Adrenal gland (tissue), 5 donors: ENCODE results near the gene CFAP58.

Experiments used
- POLR2A ChIP-seq, 2 donors: fragments of 450-650 bp; IDR thresholded peaks; one replicate each; pipeline ENCODE4 v1.6.1; 2017; ENCODE audit warnings: antibody characterized with exemption in 2 of 2, mild to moderate bottlenecking in 2 of 2, moderate library complexity in 1 of 2
- TF ChIP-seq, protein P1 (sequence below), 6 experiments: fragments of 450-650 bp in 4 of 6; fragments of 200-600 bp in 2 of 6; sonication (generic) in 1 of 6; IDR thresholded peaks; 1 replicate in 5 of 6; 2 replicates in 1 of 6; pipeline versions ENCODE4 v1.5.1 to v1.8.0; 2016 to 2021; ENCODE audit warnings: antibody characterized with exemption in 6 of 6, mild to moderate bottlenecking in 2 of 6, moderate library complexity in 1 of 6
- donor health status: DM: no; HTN: no; CAD: no.

- TF ChIP-seq, protein P1, sequence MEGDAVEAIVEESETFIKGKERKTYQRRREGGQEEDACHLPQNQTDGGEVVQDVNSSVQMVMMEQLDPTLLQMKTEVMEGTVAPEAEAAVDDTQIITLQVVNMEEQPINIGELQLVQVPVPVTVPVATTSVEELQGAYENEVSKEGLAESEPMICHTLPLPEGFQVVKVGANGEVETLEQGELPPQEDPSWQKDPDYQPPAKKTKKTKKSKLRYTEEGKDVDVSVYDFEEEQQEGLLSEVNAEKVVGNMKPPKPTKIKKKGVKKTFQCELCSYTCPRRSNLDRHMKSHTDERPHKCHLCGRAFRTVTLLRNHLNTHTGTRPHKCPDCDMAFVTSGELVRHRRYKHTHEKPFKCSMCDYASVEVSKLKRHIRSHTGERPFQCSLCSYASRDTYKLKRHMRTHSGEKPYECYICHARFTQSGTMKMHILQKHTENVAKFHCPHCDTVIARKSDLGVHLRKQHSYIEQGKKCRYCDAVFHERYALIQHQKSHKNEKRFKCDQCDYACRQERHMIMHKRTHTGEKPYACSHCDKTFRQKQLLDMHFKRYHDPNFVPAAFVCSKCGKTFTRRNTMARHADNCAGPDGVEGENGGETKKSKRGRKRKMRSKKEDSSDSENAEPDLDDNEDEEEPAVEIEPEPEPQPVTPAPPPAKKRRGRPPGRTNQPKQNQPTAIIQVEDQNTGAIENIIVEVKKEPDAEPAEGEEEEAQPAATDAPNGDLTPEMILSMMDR (IDR thresholded peaks at IDR 0.05), result no peak
- TF ChIP-seq POLR2A (IDR thresholded peaks at IDR 0.05), result no peak
These were observed 76.7 kb downstream of the CFAP58 start for GRCh38 chr10:104430360-104430759.
